ENCODE data around the gene CASK. TPM values are rescaled to one million over a fixed set of nuclear protein-coding genes. Genes with fewer than 3 reads are reported as not detected.

Gene CASK
- total and polyA plus RNA-seq, 2 donors (not counting 1 experiment from before 2014, with no cell fraction given), result 27.4 to 78.3 TPM

DNA sequence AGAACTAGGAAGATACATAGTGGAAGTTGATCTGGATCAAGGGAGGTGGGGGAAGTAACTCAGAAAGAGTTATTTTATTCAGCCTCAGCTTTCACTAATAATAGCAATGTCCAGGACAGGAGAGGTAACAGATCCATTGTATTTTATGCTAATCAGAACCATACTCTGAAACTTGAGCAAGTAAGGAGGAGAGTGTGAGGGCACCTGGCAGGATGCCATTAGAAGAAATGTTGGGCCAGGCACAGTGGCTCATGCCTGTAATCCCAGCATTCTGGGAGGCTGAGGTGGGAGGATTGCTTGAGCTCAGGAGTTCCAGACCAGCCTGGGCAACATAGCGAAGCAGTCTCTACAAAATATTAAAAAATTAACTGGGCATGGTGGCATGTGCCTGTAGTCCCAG is 218.3 kb downstream of the CASK start:
- no peaks in the 10 kb centered on the region for H3K27me3 ChIP-seq (ENCODE audit: control insufficient read depth, insufficient read depth, low read length)
- TF ChIP-seq EZH2 (IDR thresholded peaks at IDR 0.05; ENCODE audit: low read length, missing control alignments), result no peak
- TF ChIP-seq CTCF (conservative IDR thresholded peaks at IDR 0.05 in 1 of 2, IDR thresholded peaks at IDR 0.05 in 1 of 2; ENCODE audit: low read depth in 1 of 2, low read length in 2 of 2), result no peak
- no peak overlapping the region for H2AFZ ChIP-seq (ENCODE audit: low read length)
- no peaks in the 10 kb centered on the region for H3K79me2 ChIP-seq (ENCODE audit: control insufficient read depth, insufficient read depth, low read length)
- no peak overlapping the region for H3K9ac ChIP-seq (ENCODE audit: insufficient read depth, low read length)
- H3K9me3 ChIP-seq (ENCODE audit: control insufficient read depth, insufficient read depth, low read depth, low read length), result no peaks in the 10 kb centered on the region
- no peak for DNase-seq (ENCODE audit: low read depth in 2 of 2)
- H4K20me1 ChIP-seq (ENCODE audit: control insufficient read depth, extremely low read depth, insufficient read depth, low read length), result no peaks in the 10 kb centered on the region
- no peaks in the 10 kb centered on the region for H3K36me3 ChIP-seq (ENCODE audit: control insufficient read depth, insufficient read depth, low read length)
- no peak overlapping the region for H3K27ac ChIP-seq (ENCODE audit: insufficient read depth, low read length)
- no peak overlapping the region for H3K4me2 ChIP-seq (ENCODE audit: extremely low read depth, insufficient read depth, low read length)
- H3K4me1 ChIP-seq (ENCODE audit: control insufficient read depth, extremely low read depth, insufficient read depth, low read length), result no peaks in the 10 kb centered on the region
- no peak overlapping the region for H3K4me3 ChIP-seq (replicated peaks in 1 of 4; ENCODE audit: control extremely low read depth in 1 of 4, insufficient read depth in 1 of 4, low read depth in 3 of 4, low read length in 4 of 4)

- no peak overlapping the region for H3K4me2 ChIP-seq (ENCODE audit: extremely low read depth, insufficient read depth, low read length)
- no peaks in the 10 kb centered on the region for H3K4me1 ChIP-seq (ENCODE audit: control insufficient read depth, extremely low read depth, insufficient read depth, low read length)
- H3K9me3 ChIP-seq (ENCODE audit: control insufficient read depth, insufficient read depth, low read depth, low read length), result no peaks in the 10 kb centered on the region
- H4K20me1 ChIP-seq (ENCODE audit: control insufficient read depth, extremely low read depth, insufficient read depth, low read length), result no peaks in the 10 kb centered on the region
- no peak overlapping the region for H3K9ac ChIP-seq (ENCODE audit: insufficient read depth, low read length)
- no peaks in the 10 kb centered on the region for H3K27me3 ChIP-seq (ENCODE audit: control insufficient read depth, insufficient read depth, low read length)
- no peak overlapping the region for H3K4me3 ChIP-seq (replicated peaks in 1 of 4; ENCODE audit: control extremely low read depth in 1 of 4, insufficient read depth in 1 of 4, low read depth in 3 of 4, low read length in 4 of 4)
- no peak for TF ChIP-seq EZH2 (IDR thresholded peaks at IDR 0.05; ENCODE audit: low read length, missing control alignments)
- no peak for TF ChIP-seq CTCF (conservative IDR thresholded peaks at IDR 0.05 in 1 of 2, IDR thresholded peaks at IDR 0.05 in 1 of 2; ENCODE audit: low read depth in 1 of 2, low read length in 2 of 2)
- H2AFZ ChIP-seq (ENCODE audit: low read length), result no peak overlapping the region
- H3K27ac ChIP-seq (ENCODE audit: insufficient read depth, low read length), result no peak overlapping the region
- no peaks in the 10 kb centered on the region for H3K79me2 ChIP-seq (ENCODE audit: control insufficient read depth, insufficient read depth, low read length)
- DNase-seq (ENCODE audit: low read depth in 2 of 2), result no peak
- H3K36me3 ChIP-seq (ENCODE audit: control insufficient read depth, insufficient read depth, low read length), result no peaks in the 10 kb centered on the region
These were observed 219.8 kb downstream of the CASK start for GRCh38 chrX:41703574-41704029.

DNA sequence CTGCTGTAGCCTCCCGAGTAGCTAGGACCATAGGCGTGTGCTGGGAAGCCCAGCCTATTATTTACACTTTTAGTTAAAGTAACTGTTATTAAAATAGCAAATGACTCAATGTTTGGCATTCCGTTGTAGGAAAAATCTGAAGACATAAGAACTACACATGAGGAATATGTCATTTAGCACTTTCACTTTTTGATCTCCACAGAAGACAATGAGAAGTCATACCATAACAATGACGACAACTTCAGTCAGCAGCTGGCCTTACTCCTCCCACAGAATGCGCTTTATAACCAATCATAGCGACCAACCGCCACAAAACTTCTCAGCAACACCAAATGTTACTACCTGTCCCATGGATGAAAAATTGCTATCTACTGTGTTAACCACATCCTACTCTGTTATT is 227.9 kb downstream of the CASK start:
- Histone ChIP-seq H3K79me2 (ENCODE audit: control insufficient read depth, insufficient read depth, low read length) (no peaks in the 10 kb centered on the region), H3K9ac (ENCODE audit: insufficient read depth, low read length) (no peak overlapping the region), H3K27ac (ENCODE audit: insufficient read depth, low read length) (no peak overlapping the region), H4K20me1 (ENCODE audit: control insufficient read depth, extremely low read depth, insufficient read depth, low read length) (no peaks in the 10 kb centered on the region), H3K4me1 (ENCODE audit: control insufficient read depth, extremely low read depth, insufficient read depth, low read length) (no peaks in the 10 kb centered on the region), H3K36me3 (ENCODE audit: control insufficient read depth, insufficient read depth, low read length) (no peaks in the 10 kb centered on the region), H3K27me3 (ENCODE audit: control insufficient read depth, insufficient read depth, low read length) (no peaks in the 10 kb centered on the region), H3K4me2 (ENCODE audit: extremely low read depth, insufficient read depth, low read length) (no peak overlapping the region), H3K4me3 (replicated peaks in 1 of 4; ENCODE audit: control extremely low read depth in 1 of 4, insufficient read depth in 1 of 4, low read depth in 3 of 4, low read length in 4 of 4) (no peak overlapping the region), H2AFZ (ENCODE audit: low read length) (no peak overlapping the region), H3K9me3 (ENCODE audit: control insufficient read depth, insufficient read depth, low read depth, low read length) (no peaks in the 10 kb centered on the region)
- TF ChIP-seq EZH2 (IDR thresholded peaks at IDR 0.05; ENCODE audit: low read length, missing control alignments) (no peak), CTCF (conservative IDR thresholded peaks at IDR 0.05 in 1 of 2, IDR thresholded peaks at IDR 0.05 in 1 of 2; ENCODE audit: low read depth in 1 of 2, low read length in 2 of 2) (no peak)
- peak; percentile 46 to 86 for DNase-seq (ENCODE audit: low read depth in 2 of 2)

Measured in fibroblast of lung (primary cell).